SIG-M5 treated with dmso at 0.1 percent for 504 hours (cell line): Measurements from ENCODE around the gene SNX25.

Experiments used
- DNase-seq: peaks from one replicate; lab custom pipeline; 2025; ENCODE audit not compliant: unreplicated experiment; lab: John Stamatoyannopoulos, UW

Gene SNX25

GRCh38 chr4:185404031-185404430 lies 194.6 kb downstream of the SNX25 start:
- no peak for DNase-seq

- DNase-seq, result no peak
These were observed 196.1 kb downstream of the SNX25 start for GRCh38 chr4:185405296-185405999.

- DNase-seq, result no peak
These were observed 199.0 kb downstream of the SNX25 start for GRCh38 chr4:185408432-185408831.

- DNase-seq, result no peak
These were observed 202.5 kb downstream of the SNX25 start for GRCh38 chr4:185411849-185412248.

- DNase-seq, result no peak
These were observed 203.0 kb downstream of the SNX25 start for GRCh38 chr4:185412412-185412811.
